A673 (cell line): ENCODE data around the gene SMARCAL1.

Source experiments
- EZH2 ChIP-seq: fragments of 200-600 bp; sonication (generic); IDR thresholded peaks from 2 replicates; pipeline ENCODE4 v1.6.1; 2017; ENCODE audit warnings: borderline replicate concordance, low read depth, mild to moderate bottlenecking, mixed read lengths, antibody characterized with exemption, low read length; ENCODE audit not compliant: poor library complexity, severe bottlenecking
- TF ChIP-seq, protein P1 (sequence below): fragments of 300-800, 200-600 bp; sonication (generic); conservative IDR thresholded peaks from 2 replicates; pipeline ENCODE4 v1.5.1; 2017; ENCODE audit warnings: low read depth, mild to moderate bottlenecking, antibody characterized with exemption, low read length, moderate library complexity, mixed read lengths

DNA sequence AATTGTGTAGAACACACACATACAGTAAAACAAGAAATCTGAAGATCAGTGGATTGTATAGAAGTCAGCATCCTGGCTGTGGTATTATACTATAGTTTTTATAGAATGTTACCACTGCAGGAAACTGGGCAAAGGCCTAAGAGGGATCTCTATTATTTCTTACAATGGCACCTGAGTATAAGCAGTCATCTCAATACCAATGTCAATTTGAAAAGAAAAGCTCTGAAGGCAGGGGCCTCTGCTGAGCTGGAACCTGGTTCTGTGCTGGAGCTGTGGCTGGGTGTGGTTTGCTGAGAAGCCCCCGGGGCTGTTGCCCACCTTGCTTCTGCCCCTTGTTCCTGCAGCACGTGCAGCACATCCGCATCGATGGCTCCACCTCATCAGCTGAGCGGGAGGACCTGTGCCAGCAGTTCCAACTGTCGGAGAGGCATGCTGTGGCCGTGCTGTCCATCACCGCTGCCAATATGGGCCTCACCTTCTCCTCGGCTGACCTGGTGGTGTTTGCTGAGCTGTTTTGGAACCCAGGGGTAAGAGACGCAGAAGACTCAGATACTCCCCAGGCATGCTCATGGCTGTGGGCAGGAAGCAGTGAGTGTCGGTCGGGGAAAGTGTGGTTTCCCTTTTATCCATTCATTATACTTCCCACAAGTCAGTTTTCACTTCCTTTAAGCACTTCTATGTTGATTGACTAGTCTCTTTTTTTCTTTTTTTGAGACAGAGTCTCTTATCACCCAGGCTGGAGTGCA lies 62.8 kb downstream of the SMARCAL1 start:
- TF ChIP-seq, protein P1, sequence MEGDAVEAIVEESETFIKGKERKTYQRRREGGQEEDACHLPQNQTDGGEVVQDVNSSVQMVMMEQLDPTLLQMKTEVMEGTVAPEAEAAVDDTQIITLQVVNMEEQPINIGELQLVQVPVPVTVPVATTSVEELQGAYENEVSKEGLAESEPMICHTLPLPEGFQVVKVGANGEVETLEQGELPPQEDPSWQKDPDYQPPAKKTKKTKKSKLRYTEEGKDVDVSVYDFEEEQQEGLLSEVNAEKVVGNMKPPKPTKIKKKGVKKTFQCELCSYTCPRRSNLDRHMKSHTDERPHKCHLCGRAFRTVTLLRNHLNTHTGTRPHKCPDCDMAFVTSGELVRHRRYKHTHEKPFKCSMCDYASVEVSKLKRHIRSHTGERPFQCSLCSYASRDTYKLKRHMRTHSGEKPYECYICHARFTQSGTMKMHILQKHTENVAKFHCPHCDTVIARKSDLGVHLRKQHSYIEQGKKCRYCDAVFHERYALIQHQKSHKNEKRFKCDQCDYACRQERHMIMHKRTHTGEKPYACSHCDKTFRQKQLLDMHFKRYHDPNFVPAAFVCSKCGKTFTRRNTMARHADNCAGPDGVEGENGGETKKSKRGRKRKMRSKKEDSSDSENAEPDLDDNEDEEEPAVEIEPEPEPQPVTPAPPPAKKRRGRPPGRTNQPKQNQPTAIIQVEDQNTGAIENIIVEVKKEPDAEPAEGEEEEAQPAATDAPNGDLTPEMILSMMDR: no peak
- no peak for TF ChIP-seq EZH2
